Measurements from ENCODE around the gene LILRA1. TPM values are rescaled to one million over a fixed set of nuclear protein-coding genes. Genes with fewer than 3 reads are reported as not detected.

Gene LILRA1
- total and polyA plus RNA-seq, 9 of the 15 experiments (the other 6 are each of a cell fraction or from before 2014, with no cell fraction given) = not detected

DNA sequence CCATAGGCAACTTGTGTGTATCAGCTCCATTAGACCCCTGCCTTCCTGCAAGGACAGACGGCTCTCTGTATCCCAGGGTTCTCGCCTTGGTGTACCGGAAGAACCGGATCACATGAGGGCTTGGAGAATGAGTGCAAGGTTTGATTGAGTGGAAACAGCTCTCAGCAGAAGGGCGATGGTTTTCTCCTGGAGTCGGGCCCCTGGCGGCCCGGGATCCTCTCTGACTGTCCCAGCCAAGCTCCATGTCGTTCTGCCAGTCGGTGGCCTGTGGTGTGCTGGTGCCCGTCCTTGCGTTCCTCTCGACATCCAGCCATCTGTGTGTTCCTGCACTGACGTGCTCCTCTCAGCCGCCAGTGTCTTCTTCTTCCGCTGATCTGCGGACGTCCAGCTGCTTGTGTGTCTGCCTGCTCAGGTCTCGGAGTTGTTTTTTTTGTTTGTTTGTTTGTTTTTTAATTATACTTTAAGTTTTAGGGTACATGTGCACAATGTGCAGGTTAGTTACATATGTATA is 53.0 kb downstream of the LILRA1 start:
- ChIA-PET CTCF (ENCODE audit: low intra/inter-chr PET ratio) (no interaction called here), POLR2A (interaction anchor here (0.9 kb wide), 1 partner anchor 24 kb away, joined by 3 read pairs; no protein-coding TSS in a partner anchor)
- Histone ChIP-seq H3K9me3 (replicated peaks; ENCODE audit: control insufficient read depth, insufficient read depth, low read depth, low read length) (no peaks in the 10 kb centered on the region), H3K27ac (ENCODE audit: extremely low read depth, low read depth, low read length) (no peak overlapping the region), H3K4me3 (no peak overlapping the region), H3K27me3 (ENCODE audit: control insufficient read depth in 2 of 2, insufficient read depth in 2 of 2, low read length in 2 of 2) (peaks cover 4 to 14% of the 10 kb centered on the region in 2 experiments; a peak in 4 of 5 replicates), H3K9me1 (ENCODE audit: control insufficient read depth, insufficient read depth, low read length) (no peaks in the 10 kb centered on the region), H3K4me2 (ENCODE audit: insufficient read depth, low read length) (no peak overlapping the region), H3K9ac (ENCODE audit: insufficient read depth in 1 of 2, low read depth in 2 of 2, low read length in 2 of 2) (no peak overlapping the region), H3K36me3 (ENCODE audit: control insufficient read depth, insufficient read depth, low read length) (no peaks in the 10 kb centered on the region), H2AFZ (ENCODE audit: low read depth, low read length) (no peak overlapping the region), H3K4me1 (replicated peaks in 1 of 2; ENCODE audit: control insufficient read depth in 2 of 2, insufficient read depth in 2 of 2, low read length in 2 of 2) (no peaks in the 10 kb centered on the region), H4K20me1 (replicated peaks; ENCODE audit: control insufficient read depth, insufficient read depth, low read length) (no peaks in the 10 kb centered on the region), H3K79me2 (ENCODE audit: control insufficient read depth, insufficient read depth, low read length) (no peaks in the 10 kb centered on the region)
- in situ Hi-C loops (cut with MboI) (no loop called here), intact Hi-C loops (cut with micrococcal nuclease) (no loop called here)
- WGBS (ENCODE audit: insufficient coverage, low coverage, missing lambda C conversion rate) = 19% methylated on average over 19 of the region's 19 CpGs
- DNase-seq (ENCODE audit: extremely low read depth in 1 of 4, low spot score in 3 of 4) (no peak), ATAC-seq (no peak), FAIRE-seq (no peak)
- no TSS peak for BruUV-seq (replicated peaks)
- TF ChIP-seq WHSC1 (IDR thresholded peaks at IDR 0.05; ENCODE audit: low read length) (no peak), CTCF (IDR thresholded peaks at IDR 0.05 in 2 of 3, conservative IDR thresholded peaks at IDR 0.05 in 1 of 3; ENCODE audit: insufficient read depth in 2 of 3, low read depth in 1 of 3, low read length in 3 of 3) (no peak), ZKSCAN8 (CRISPR knock-in tag; IDR thresholded peaks at IDR 0.05) (no peak), STAG1 (CRISPR knock-in tag; IDR thresholded peaks at IDR 0.05; ENCODE audit: borderline replicate concordance) (no peak), TSC22D4 (tag; IDR thresholded peaks at IDR 0.05) (no peak), NFYB (IDR thresholded peaks at IDR 0.05; ENCODE audit: extremely low read depth, insufficient read length) (no peak), RBM34 (IDR thresholded peaks at IDR 0.05; ENCODE audit: borderline replicate concordance, insufficient read depth, low read length) (no peak), SIRT6 (IDR thresholded peaks at IDR 0.05; ENCODE audit: low read depth, low read length) (no peak), IRF2 (CRISPR knock-in tag; IDR thresholded peaks at IDR 0.05) (no peak), ZNF707 (CRISPR knock-in tag; conservative IDR thresholded peaks at IDR 0.05) (no peak), RBM39 (optimal IDR thresholded peaks at IDR 0.05; ENCODE audit: low read depth, low read length) (no peak), ZNF282 (CRISPR knock-in tag; IDR thresholded peaks at IDR 0.05) (no peak)
- TF ChIP-seq, protein P1, sequence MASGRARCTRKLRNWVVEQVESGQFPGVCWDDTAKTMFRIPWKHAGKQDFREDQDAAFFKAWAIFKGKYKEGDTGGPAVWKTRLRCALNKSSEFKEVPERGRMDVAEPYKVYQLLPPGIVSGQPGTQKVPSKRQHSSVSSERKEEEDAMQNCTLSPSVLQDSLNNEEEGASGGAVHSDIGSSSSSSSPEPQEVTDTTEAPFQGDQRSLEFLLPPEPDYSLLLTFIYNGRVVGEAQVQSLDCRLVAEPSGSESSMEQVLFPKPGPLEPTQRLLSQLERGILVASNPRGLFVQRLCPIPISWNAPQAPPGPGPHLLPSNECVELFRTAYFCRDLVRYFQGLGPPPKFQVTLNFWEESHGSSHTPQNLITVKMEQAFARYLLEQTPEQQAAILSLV (tag; IDR thresholded peaks at IDR 0.05) = no peak
- TF ChIP-seq, protein P2, sequence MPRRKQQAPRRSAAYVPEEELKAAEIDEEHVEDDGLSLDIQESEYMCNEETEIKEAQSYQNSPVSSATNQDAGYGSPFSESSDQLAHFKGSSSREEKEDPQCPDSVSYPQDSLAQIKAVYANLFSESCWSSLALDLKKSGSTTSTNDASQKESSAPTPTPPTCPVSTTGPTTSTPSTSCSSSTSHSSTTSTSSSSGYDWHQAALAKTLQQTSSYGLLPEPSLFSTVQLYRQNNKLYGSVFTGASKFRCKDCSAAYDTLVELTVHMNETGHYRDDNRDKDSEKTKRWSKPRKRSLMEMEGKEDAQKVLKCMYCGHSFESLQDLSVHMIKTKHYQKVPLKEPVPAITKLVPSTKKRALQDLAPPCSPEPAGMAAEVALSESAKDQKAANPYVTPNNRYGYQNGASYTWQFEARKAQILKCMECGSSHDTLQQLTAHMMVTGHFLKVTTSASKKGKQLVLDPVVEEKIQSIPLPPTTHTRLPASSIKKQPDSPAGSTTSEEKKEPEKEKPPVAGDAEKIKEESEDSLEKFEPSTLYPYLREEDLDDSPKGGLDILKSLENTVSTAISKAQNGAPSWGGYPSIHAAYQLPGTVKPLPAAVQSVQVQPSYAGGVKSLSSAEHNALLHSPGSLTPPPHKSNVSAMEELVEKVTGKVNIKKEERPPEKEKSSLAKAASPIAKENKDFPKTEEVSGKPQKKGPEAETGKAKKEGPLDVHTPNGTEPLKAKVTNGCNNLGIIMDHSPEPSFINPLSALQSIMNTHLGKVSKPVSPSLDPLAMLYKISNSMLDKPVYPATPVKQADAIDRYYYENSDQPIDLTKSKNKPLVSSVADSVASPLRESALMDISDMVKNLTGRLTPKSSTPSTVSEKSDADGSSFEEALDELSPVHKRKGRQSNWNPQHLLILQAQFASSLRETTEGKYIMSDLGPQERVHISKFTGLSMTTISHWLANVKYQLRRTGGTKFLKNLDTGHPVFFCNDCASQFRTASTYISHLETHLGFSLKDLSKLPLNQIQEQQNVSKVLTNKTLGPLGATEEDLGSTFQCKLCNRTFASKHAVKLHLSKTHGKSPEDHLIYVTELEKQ (CRISPR knock-in tag; IDR thresholded peaks at IDR 0.05) = no peak

Data from K562 (cell line).